ENCODE results near the gene C11orf21. TPM values are rescaled to one million over a fixed set of nuclear protein-coding genes. Genes with fewer than 3 reads are reported as not detected.

The C11orf21 gene
- total and polyA plus RNA-seq, 9 of the 15 experiments (the other 6 are each of a cell fraction or from before 2014, with no cell fraction given): 0.10 to 2.6 (median 2.0) TPM

DNA sequence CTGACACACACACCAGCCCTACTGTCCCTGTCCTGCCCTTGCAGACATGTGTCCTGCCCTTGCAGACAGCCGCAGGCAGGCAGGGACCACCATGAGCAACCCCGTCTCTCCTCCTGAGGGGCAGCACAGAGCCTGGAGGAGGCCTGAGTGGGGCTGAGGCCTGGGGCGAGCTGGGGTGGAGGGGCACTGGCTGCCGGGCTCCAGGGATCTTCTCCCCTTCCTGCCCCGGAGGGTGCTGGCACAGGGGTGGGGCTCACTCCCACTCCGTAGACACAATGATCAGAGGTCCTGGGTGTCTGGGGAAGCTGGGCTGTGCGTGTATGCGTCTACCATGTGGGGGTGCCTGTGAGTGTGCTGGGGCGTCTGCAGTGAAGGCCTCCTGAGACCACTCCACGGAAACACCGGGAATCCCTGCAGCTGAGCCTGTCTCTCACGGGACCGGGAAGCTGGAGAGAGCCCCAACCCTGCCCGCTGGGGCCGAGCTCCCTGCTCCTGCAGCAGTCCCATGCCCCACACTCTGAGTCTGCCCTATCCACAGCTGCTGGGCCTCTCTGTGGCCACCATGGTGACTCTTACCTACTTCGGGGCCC lies 683 bp upstream of the C11orf21 start (continued):
- TF ChIP-seq MYC (IDR thresholded peaks at IDR 0.05; ENCODE audit: low read depth, low read length) (no peak), MYC (CRISPR knock-in tag; IDR thresholded peaks at IDR 0.05; ENCODE audit: borderline replicate concordance, low read depth) (0 out of 2 replicates have a peak, but pooled peaks have one; percentile 10), GABPA (tag; conservative IDR thresholded peaks at IDR 0.05; ENCODE audit: low read depth) (no peak), CUX1 (CRISPR knock-in tag; IDR thresholded peaks at IDR 0.05) (no peak)
- TF ChIP-seq, protein P1, sequence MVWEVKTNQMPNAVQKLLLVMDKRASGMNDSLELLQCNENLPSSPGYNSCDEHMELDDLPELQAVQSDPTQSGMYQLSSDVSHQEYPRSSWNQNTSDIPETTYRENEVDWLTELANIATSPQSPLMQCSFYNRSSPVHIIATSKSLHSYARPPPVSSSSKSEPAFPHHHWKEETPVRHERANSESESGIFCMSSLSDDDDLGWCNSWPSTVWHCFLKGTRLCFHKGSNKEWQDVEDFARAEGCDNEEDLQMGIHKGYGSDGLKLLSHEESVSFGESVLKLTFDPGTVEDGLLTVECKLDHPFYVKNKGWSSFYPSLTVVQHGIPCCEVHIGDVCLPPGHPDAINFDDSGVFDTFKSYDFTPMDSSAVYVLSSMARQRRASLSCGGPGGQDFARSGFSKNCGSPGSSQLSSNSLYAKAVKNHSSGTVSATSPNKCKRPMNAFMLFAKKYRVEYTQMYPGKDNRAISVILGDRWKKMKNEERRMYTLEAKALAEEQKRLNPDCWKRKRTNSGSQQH (CRISPR knock-in tag; IDR thresholded peaks at IDR 0.05): no peak
- TF ChIP-seq, protein P2, sequence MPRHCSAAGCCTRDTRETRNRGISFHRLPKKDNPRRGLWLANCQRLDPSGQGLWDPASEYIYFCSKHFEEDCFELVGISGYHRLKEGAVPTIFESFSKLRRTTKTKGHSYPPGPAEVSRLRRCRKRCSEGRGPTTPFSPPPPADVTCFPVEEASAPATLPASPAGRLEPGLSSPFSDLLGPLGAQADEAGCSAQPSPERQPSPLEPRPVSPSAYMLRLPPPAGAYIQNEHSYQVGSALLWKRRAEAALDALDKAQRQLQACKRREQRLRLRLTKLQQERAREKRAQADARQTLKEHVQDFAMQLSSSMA (CRISPR knock-in tag; IDR thresholded peaks at IDR 0.05): no peak

Data from K562 (cell line).